ENCODE measurements around the gene PRMT1. TPM values are rescaled to one million over a fixed set of nuclear protein-coding genes. Genes with fewer than 3 reads are reported as not detected.
"Not testable (repeated sequence)": the region's sequence is repeated elsewhere in the genome, so short reads cannot be mapped to it uniquely, and the experiment has no call there.

The PRMT1 gene
- 690 and 848 TPM in 2 replicates for total RNA-seq (2014; rRNA removed; shearing (Covaris generic))

GRCh38 chr19:49677231-49677900, at the start of gene PRMT1:
Gene PRMT1 (plus strand): TSS chr19:49677271. CDS start chr19:49677281, 10 bp downstream.
- Histone ChIP-seq H3K27me3 (ENCODE audit: control insufficient read depth, insufficient read depth, low read length) (no peaks in the 10 kb centered on the region), H3K4me3 (ENCODE audit: insufficient read depth, low read depth, low read length) (peak within 1 kb of the TSS; percentile 100), H3K36me3 (replicated peaks; ENCODE audit: control insufficient read depth, insufficient read depth, low read length) (peaks cover 14% of the 10 kb centered on the region)
- peak; percentile 90 for DNase-seq

GRCh38 chr19:49629659-49630058, 47.4 kb upstream of the PRMT1 start:
- no peak for DNase-seq
- Histone ChIP-seq H3K36me3 (replicated peaks; ENCODE audit: control insufficient read depth, insufficient read depth, low read length) (peaks cover 9% of the 10 kb centered on the region), H3K27me3 (ENCODE audit: control insufficient read depth, insufficient read depth, low read length) (no peaks in the 10 kb centered on the region), H3K4me3 (ENCODE audit: insufficient read depth, low read depth, low read length) (no peak overlapping the region)

- no peaks in the 10 kb centered on the region for H3K27me3 ChIP-seq (ENCODE audit: control insufficient read depth, insufficient read depth, low read length)
- peaks cover 9% of the 10 kb centered on the region for H3K36me3 ChIP-seq (replicated peaks; ENCODE audit: control insufficient read depth, insufficient read depth, low read length)
- peak; percentile 49 for DNase-seq
- H3K4me3 ChIP-seq (ENCODE audit: insufficient read depth, low read depth, low read length), result no peak overlapping the region
Measured at GRCh38 chr19:49631014-49631588, 46.0 kb upstream of the PRMT1 start.

GRCh38 chr19:49631610-49632192, 45.4 kb upstream of the PRMT1 start:
- Histone ChIP-seq H3K27me3 (ENCODE audit: control insufficient read depth, insufficient read depth, low read length) (no peaks in the 10 kb centered on the region), H3K4me3 (ENCODE audit: insufficient read depth, low read depth, low read length) (no peak overlapping the region), H3K36me3 (replicated peaks; ENCODE audit: control insufficient read depth, insufficient read depth, low read length) (peaks cover 4% of the 10 kb centered on the region)
- no peak for DNase-seq

GRCh38 chr19:49632576-49632975, 44.5 kb upstream of the PRMT1 start:
- Histone ChIP-seq H3K4me3 (ENCODE audit: insufficient read depth, low read depth, low read length) (no peak overlapping the region), H3K27me3 (ENCODE audit: control insufficient read depth, insufficient read depth, low read length) (no peaks in the 10 kb centered on the region), H3K36me3 (replicated peaks; ENCODE audit: control insufficient read depth, insufficient read depth, low read length) (peaks cover 1% of the 10 kb centered on the region)
- no peak for DNase-seq

GRCh38 chr19:49633273-49633672, 43.8 kb upstream of the PRMT1 start:
- DNase-seq; H3K4me3 ChIP-seq (ENCODE audit: insufficient read depth, low read depth, low read length); H3K27me3 ChIP-seq (ENCODE audit: control insufficient read depth, insufficient read depth, low read length); H3K36me3 ChIP-seq (replicated peaks; ENCODE audit: control insufficient read depth, insufficient read depth, low read length): not testable (repeated sequence)

- H3K36me3 ChIP-seq (replicated peaks; ENCODE audit: control insufficient read depth, insufficient read depth, low read length), result no peaks in the 10 kb centered on the region
- peak; percentile 65 for DNase-seq
- H3K4me3 ChIP-seq (ENCODE audit: insufficient read depth, low read depth, low read length), result no peak overlapping the region
- H3K27me3 ChIP-seq (ENCODE audit: control insufficient read depth, insufficient read depth, low read length), result no peaks in the 10 kb centered on the region
Measured at GRCh38 chr19:49635530-49636232, 41.4 kb upstream of the PRMT1 start.

GRCh38 chr19:49636233-49636932, 40.7 kb upstream of the PRMT1 start:
- H3K4me3 ChIP-seq (ENCODE audit: insufficient read depth, low read depth, low read length), result no peak overlapping the region
- no peaks in the 10 kb centered on the region for H3K36me3 ChIP-seq (replicated peaks; ENCODE audit: control insufficient read depth, insufficient read depth, low read length)
- DNase-seq, result no peak
- no peaks in the 10 kb centered on the region for H3K27me3 ChIP-seq (ENCODE audit: control insufficient read depth, insufficient read depth, low read length)

GRCh38 chr19:49637821-49638738, 39.0 kb upstream of the PRMT1 start:
- DNase-seq, result peak; percentile 88
- no peaks in the 10 kb centered on the region for H3K27me3 ChIP-seq (ENCODE audit: control insufficient read depth, insufficient read depth, low read length)
- peak overlapping the region; percentile 22 for H3K4me3 ChIP-seq (ENCODE audit: insufficient read depth, low read depth, low read length)
- H3K36me3 ChIP-seq (replicated peaks; ENCODE audit: control insufficient read depth, insufficient read depth, low read length), result no peaks in the 10 kb centered on the region

- no peaks in the 10 kb centered on the region for H3K27me3 ChIP-seq (ENCODE audit: control insufficient read depth, insufficient read depth, low read length)
- H3K36me3 ChIP-seq (replicated peaks; ENCODE audit: control insufficient read depth, insufficient read depth, low read length), result no peaks in the 10 kb centered on the region
- DNase-seq, result peak; percentile 69
- peak overlapping the region; percentile 59 for H3K4me3 ChIP-seq (ENCODE audit: insufficient read depth, low read depth, low read length)
Measured at GRCh38 chr19:49639401-49640112, 37.5 kb upstream of the PRMT1 start.

- no peaks in the 10 kb centered on the region for H3K27me3 ChIP-seq (ENCODE audit: control insufficient read depth, insufficient read depth, low read length)
- H3K36me3 ChIP-seq (replicated peaks; ENCODE audit: control insufficient read depth, insufficient read depth, low read length), result no peaks in the 10 kb centered on the region
- peak; percentile 99 for DNase-seq
- H3K4me3 ChIP-seq (ENCODE audit: insufficient read depth, low read depth, low read length), result peak within 1 kb of the TSS; percentile 59
Measured at GRCh38 chr19:49640113-49640898, 36.8 kb upstream of the PRMT1 start, which contains the start of gene RRAS. Gene RRAS (minus strand): TSS chr19:49640143. CDS start chr19:49640098, 45 bp downstream.

GRCh38 chr19:49641688-49642491, 35.2 kb upstream of the PRMT1 start, which contains the start of gene SCAF1:
Gene SCAF1 (plus strand): TSS chr19:49642209. CDS start chr19:49645027, 2,818 bp downstream.
- H3K4me3 ChIP-seq (ENCODE audit: insufficient read depth, low read depth, low read length), result peak within 1 kb of the TSS; percentile 96
- no peaks in the 10 kb centered on the region for H3K27me3 ChIP-seq (ENCODE audit: control insufficient read depth, insufficient read depth, low read length)
- peak; percentile 98 for DNase-seq
- H3K36me3 ChIP-seq (replicated peaks; ENCODE audit: control insufficient read depth, insufficient read depth, low read length), result peaks cover 8% of the 10 kb centered on the region
